ENCODE data around the gene THAP7.

Gene THAP7

DNA sequence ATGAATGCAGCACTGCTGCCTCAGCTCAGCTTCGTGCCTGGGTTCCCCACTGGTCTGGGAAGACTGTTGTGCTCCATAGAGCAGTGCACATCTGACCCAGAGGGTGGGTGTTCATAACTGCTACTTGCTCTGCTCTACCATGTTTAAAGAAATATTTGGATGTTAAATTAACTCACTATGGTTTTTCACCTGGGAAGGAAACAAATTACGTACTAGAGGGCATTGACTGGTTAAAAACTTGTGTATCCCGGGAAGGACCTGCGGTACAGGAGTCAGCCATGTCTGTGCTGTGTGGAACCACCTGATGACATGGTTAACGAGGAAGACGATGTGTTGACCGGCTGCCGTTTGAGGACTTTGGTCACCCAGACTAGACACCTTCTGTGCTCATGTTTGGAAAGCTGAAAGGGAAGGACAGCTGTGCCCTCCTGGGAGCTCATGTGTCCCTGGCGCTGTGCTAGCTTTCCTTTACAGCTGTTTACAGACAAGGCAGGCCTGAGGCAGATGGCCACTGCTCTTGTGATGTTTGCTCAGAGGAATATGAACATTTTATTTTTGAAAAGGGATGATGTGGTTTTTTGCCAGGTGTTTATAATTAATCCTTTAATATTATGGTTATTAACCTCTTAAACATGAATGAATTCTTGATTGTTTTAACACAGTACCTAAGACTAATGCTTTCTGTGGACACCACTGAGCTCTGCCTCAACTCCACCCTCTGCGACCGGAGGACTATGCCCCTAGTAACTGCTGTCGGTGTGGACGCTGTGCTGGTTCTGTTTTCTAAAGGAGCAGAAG lies 49.2 kb downstream of the THAP7 start:
- Histone ChIP-seq H3K27ac (ENCODE audit: low read length) (no peak overlapping the region), H3K27me3 (ENCODE audit: low read depth, low read length) (no peaks in the 10 kb centered on the region), H2AFZ (ENCODE audit: low read depth, low read length) (no peak overlapping the region), H3K9me3 (ENCODE audit: insufficient read depth, low read length) (no peaks in the 10 kb centered on the region), H3K4me3 (ENCODE audit: low read length) (no peak overlapping the region), H3K4me2 (ENCODE audit: low read length) (no peak overlapping the region), H3K4me1 (ENCODE audit: low read length) (no peaks in the 10 kb centered on the region), H3K36me3 (replicated peaks; ENCODE audit: low read depth, low read length) (peaks cover 54% of the 10 kb centered on the region), H4K20me1 (ENCODE audit: insufficient read depth, low read length) (peaks cover 64% of the 10 kb centered on the region), H3K9ac (ENCODE audit: low read length) (no peak overlapping the region), H3K79me2 (ENCODE audit: low read length) (peaks cover 65% of the 10 kb centered on the region)
- TF ChIP-seq, protein P1, sequence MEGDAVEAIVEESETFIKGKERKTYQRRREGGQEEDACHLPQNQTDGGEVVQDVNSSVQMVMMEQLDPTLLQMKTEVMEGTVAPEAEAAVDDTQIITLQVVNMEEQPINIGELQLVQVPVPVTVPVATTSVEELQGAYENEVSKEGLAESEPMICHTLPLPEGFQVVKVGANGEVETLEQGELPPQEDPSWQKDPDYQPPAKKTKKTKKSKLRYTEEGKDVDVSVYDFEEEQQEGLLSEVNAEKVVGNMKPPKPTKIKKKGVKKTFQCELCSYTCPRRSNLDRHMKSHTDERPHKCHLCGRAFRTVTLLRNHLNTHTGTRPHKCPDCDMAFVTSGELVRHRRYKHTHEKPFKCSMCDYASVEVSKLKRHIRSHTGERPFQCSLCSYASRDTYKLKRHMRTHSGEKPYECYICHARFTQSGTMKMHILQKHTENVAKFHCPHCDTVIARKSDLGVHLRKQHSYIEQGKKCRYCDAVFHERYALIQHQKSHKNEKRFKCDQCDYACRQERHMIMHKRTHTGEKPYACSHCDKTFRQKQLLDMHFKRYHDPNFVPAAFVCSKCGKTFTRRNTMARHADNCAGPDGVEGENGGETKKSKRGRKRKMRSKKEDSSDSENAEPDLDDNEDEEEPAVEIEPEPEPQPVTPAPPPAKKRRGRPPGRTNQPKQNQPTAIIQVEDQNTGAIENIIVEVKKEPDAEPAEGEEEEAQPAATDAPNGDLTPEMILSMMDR (IDR thresholded peaks at IDR 0.05; ENCODE audit: low read depth, low read length) = no peak
- TF ChIP-seq EZH2phosphoT487 (IDR thresholded peaks at IDR 0.05; ENCODE audit: low read depth) = no peak

DNA sequence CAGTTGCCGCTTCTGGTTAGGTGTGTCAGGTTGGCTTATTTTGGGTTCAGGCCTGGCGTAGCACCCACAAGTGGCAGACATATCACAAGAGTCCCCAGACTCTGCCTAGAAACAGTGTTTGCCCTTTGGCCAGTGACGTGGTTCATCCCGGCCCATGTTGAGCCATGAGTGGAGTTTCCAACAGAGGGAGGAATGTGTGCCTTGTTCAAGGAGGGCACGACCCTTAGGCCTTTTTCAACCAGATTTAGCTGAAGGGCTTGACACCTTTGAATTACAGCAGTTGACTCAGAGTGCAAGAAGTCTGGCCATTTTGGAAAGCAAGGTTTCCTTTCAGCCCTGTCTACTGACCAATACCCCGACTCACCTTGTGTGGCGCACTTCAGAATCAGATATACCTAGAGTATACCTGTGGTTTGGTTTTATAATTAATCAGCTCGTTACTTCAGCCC lies 50.0 kb downstream of the THAP7 start:
- H3K4me2 ChIP-seq (ENCODE audit: low read length) = no peak overlapping the region
- H3K79me2 ChIP-seq (ENCODE audit: low read length) = peaks cover 73% of the 10 kb centered on the region
- no peak overlapping the region for H3K27ac ChIP-seq (ENCODE audit: low read length)
- no peaks in the 10 kb centered on the region for H3K9me3 ChIP-seq (ENCODE audit: insufficient read depth, low read length)
- H3K36me3 ChIP-seq (replicated peaks; ENCODE audit: low read depth, low read length) = peaks cover 54% of the 10 kb centered on the region
- no peak overlapping the region for H2AFZ ChIP-seq (ENCODE audit: low read depth, low read length)
- no peaks in the 10 kb centered on the region for H3K4me1 ChIP-seq (ENCODE audit: low read length)
- H3K4me3 ChIP-seq (ENCODE audit: low read length) = no peak overlapping the region
- peaks cover 70% of the 10 kb centered on the region for H4K20me1 ChIP-seq (ENCODE audit: insufficient read depth, low read length)
- H3K27me3 ChIP-seq (ENCODE audit: low read depth, low read length) = no peaks in the 10 kb centered on the region
- TF ChIP-seq EZH2phosphoT487 (IDR thresholded peaks at IDR 0.05; ENCODE audit: low read depth) = no peak
- TF ChIP-seq, protein P1 (IDR thresholded peaks at IDR 0.05; ENCODE audit: low read depth, low read length) = no peak
- H3K9ac ChIP-seq (ENCODE audit: low read length) = no peak overlapping the region

DNA sequence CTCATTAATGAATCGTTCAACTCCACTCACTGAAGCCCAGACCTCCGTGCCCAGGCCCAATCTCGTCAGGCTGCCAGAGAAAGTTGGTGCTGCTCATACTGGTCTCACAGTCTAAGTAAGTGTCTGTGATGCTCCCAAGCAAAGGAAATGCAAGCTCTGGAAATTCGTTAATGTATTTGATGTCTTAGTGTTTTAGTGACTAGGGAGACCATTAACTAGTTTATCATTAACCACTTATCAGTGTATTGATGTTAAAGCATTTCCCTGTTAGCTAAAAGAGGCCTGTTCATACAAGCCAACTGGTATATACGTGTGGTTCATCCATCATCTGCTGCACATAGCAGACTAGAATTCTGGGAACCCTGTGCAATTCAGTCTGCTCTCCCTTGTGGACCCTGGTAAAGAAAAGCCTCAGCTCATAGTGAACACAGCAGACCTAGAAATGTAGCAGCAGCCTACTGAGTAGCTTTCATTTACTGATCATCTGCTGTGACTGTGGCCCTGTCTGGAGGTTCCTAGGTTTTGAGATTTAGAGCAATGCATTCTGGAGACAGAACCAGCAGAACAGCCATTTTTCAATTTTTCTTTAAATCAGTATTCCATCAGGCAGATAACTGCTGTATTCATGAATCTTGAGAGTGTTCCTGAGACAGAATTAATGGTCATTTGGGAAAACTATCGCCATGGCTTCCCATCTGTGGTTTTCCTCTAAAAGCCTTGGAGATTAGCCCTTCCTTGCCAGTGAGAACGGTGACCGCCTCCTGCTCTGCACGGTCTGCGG lies 50.6 kb downstream of the THAP7 start:
- H3K4me2 ChIP-seq (ENCODE audit: low read length) = no peak overlapping the region
- H3K79me2 ChIP-seq (ENCODE audit: low read length) = peaks cover 79% of the 10 kb centered on the region
- H3K4me1 ChIP-seq (ENCODE audit: low read length) = no peaks in the 10 kb centered on the region
- H3K36me3 ChIP-seq (replicated peaks; ENCODE audit: low read depth, low read length) = peaks cover 54% of the 10 kb centered on the region
- no peaks in the 10 kb centered on the region for H3K27me3 ChIP-seq (ENCODE audit: low read depth, low read length)
- H3K9ac ChIP-seq (ENCODE audit: low read length) = no peak overlapping the region
- no peak overlapping the region for H3K27ac ChIP-seq (ENCODE audit: low read length)
- no peak overlapping the region for H2AFZ ChIP-seq (ENCODE audit: low read depth, low read length)
- H3K9me3 ChIP-seq (ENCODE audit: insufficient read depth, low read length) = no peaks in the 10 kb centered on the region
- no peak overlapping the region for H3K4me3 ChIP-seq (ENCODE audit: low read length)
- TF ChIP-seq, protein P1 (IDR thresholded peaks at IDR 0.05; ENCODE audit: low read depth, low read length) = no peak
- no peak for TF ChIP-seq EZH2phosphoT487 (IDR thresholded peaks at IDR 0.05; ENCODE audit: low read depth)
- H4K20me1 ChIP-seq (ENCODE audit: insufficient read depth, low read length) = peaks cover 76% of the 10 kb centered on the region

DNA sequence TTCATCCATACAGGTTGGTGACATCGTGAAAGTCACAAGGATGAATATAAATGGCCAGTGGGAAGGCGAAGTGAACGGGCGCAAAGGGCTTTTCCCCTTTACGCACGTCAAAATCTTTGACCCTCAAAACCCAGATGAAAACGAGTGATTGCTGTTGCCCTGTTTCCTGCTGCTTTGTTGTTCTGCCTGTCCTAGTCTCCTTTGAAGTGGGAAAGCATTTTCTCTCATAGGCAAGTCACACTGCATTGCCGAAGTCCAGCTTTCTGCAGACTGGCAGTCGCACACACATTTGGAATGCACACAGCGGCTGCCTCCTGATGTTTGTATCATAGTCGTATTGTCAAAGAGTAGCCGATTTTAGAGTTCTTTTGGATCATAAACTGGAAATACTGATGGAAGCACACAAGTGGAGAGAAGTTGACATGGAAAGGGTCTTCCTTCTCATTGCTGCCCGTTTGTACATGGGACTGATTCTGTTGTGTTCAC lies 52.2 kb downstream of the THAP7 start:
- Histone ChIP-seq H3K4me1 (ENCODE audit: low read length) (no peaks in the 10 kb centered on the region), H3K9me3 (ENCODE audit: insufficient read depth, low read length) (no peaks in the 10 kb centered on the region), H2AFZ (ENCODE audit: low read depth, low read length) (no peak overlapping the region), H4K20me1 (ENCODE audit: insufficient read depth, low read length) (peaks cover 92% of the 10 kb centered on the region), H3K36me3 (replicated peaks; ENCODE audit: low read depth, low read length) (peaks cover 54% of the 10 kb centered on the region), H3K27me3 (ENCODE audit: low read depth, low read length) (no peaks in the 10 kb centered on the region), H3K9ac (ENCODE audit: low read length) (no peak overlapping the region), H3K27ac (ENCODE audit: low read length) (no peak overlapping the region), H3K4me3 (ENCODE audit: low read length) (no peak overlapping the region), H3K79me2 (ENCODE audit: low read length) (peaks cover 95% of the 10 kb centered on the region), H3K4me2 (ENCODE audit: low read length) (no peak overlapping the region)
- TF ChIP-seq, protein P1 (IDR thresholded peaks at IDR 0.05; ENCODE audit: low read depth, low read length) = no peak
- no peak for TF ChIP-seq EZH2phosphoT487 (IDR thresholded peaks at IDR 0.05; ENCODE audit: low read depth)
